ENCODE data around the gene KIF21A. TPM values are rescaled to one million over a fixed set of nuclear protein-coding genes. Genes with fewer than 3 reads are reported as not detected.

Gene KIF21A
- total and polyA plus RNA-seq, 2 experiments from 2014 or later = 25.0 to 55.1 TPM

DNA sequence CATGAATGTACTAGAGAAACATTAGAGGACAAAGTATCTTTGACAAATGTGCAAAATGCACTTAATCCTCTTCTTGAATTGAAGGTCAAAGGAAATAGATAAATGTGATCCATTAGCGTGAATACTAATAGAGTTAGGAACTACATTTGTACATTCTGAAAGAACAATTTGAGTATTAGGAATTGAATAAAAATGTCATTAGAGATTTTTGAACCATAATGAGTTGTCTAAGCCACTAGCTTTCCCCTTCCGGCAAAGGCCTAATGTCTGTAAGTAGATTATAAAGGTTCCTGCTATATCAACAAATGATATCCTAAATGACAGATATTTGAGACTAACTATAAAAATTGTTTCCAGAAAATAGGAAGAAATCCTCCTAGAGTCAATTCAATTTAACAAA lies 59.8 kb downstream of the KIF21A start:
- TF ChIP-seq EZH2 (IDR thresholded peaks at IDR 0.05; ENCODE audit: borderline replicate concordance) (no peak), EZH2phosphoT487 (IDR thresholded peaks at IDR 0.05; ENCODE audit: low read depth, severe bottlenecking, unreplicated experiment) (no peak), CTCF (IDR thresholded peaks at IDR 0.05; ENCODE audit: poor library complexity) (no peak)
- Histone ChIP-seq H3K79me2 (peaks cover 41% of the 10 kb centered on the region), H3K9me3 (ENCODE audit: low read depth) (no peaks in the 10 kb centered on the region), H3K4me3 (no peak overlapping the region), H3K9me2 (replicated peaks; ENCODE audit: insufficient read depth) (no peaks in the 10 kb centered on the region), H4K20me1 (ENCODE audit: insufficient read depth, poor library complexity, severe bottlenecking) (no peaks in the 10 kb centered on the region), H3K4me2 (no peak overlapping the region), H3K36me3 (replicated peaks; ENCODE audit: insufficient read depth, low read depth) (no peaks in the 10 kb centered on the region), H2AFZ (no peak overlapping the region), H3K27ac (no peak overlapping the region), H3K4me1 (ENCODE audit: insufficient read depth) (peaks cover 3% of the 10 kb centered on the region), H3K27me3 (no peaks in the 10 kb centered on the region)
- WGBS (ENCODE audit: low lambda C conversion rate, missing lambda C conversion rate) = 91% methylated on average over 2 of the region's 2 CpGs
- no peak for DNase-seq (ENCODE audit: low spot score)

DNA sequence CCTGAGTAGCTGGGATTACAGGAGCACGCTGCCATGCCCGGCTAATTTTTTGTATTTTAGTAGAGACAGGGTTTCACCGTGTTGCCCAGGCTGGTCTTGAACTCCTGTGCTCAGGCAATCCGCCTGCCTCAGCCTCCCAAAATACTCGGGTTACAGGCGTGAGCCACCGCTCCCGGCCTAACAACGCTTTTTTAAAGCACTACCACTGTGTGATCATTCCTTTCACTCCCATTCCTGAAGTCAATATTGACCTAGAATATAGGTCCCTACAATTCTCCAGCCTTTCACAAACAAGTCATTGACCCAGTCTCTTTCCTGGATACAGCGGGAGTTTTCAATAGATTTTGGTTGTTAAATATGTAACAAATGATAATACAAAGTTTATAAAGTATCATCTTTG lies 62.8 kb downstream of the KIF21A start:
- WGBS (ENCODE audit: low lambda C conversion rate, missing lambda C conversion rate) = 84% methylated on average over 10 of the region's 10 CpGs
- Histone ChIP-seq H3K27ac (no peak overlapping the region), H3K79me2 (peaks cover 42% of the 10 kb centered on the region), H4K20me1 (ENCODE audit: insufficient read depth, poor library complexity, severe bottlenecking) (no peaks in the 10 kb centered on the region), H3K9me3 (ENCODE audit: low read depth) (no peaks in the 10 kb centered on the region), H3K36me3 (replicated peaks; ENCODE audit: insufficient read depth, low read depth) (no peaks in the 10 kb centered on the region), H2AFZ (no peak overlapping the region), H3K4me2 (no peak overlapping the region), H3K4me3 (no peak overlapping the region), H3K4me1 (ENCODE audit: insufficient read depth) (no peaks in the 10 kb centered on the region), H3K27me3 (no peaks in the 10 kb centered on the region), H3K9me2 (replicated peaks; ENCODE audit: insufficient read depth) (no peaks in the 10 kb centered on the region)
- DNase-seq (ENCODE audit: low spot score) = no peak
- no peak for TF ChIP-seq CTCF (IDR thresholded peaks at IDR 0.05; ENCODE audit: poor library complexity)
- TF ChIP-seq EZH2 (IDR thresholded peaks at IDR 0.05; ENCODE audit: borderline replicate concordance) = no peak
- TF ChIP-seq EZH2phosphoT487 (IDR thresholded peaks at IDR 0.05; ENCODE audit: low read depth, severe bottlenecking, unreplicated experiment) = no peak

GRCh38 chr12:39378341-39378740 lies 64.6 kb downstream of the KIF21A start:
- Histone ChIP-seq H3K9me2 (replicated peaks; ENCODE audit: insufficient read depth) (no peaks in the 10 kb centered on the region), H3K4me1 (ENCODE audit: insufficient read depth) (no peaks in the 10 kb centered on the region), H2AFZ (no peak overlapping the region), H3K36me3 (replicated peaks; ENCODE audit: insufficient read depth, low read depth) (no peaks in the 10 kb centered on the region), H3K9me3 (ENCODE audit: low read depth) (no peaks in the 10 kb centered on the region), H3K4me2 (no peak overlapping the region), H3K79me2 (peaks cover 32% of the 10 kb centered on the region), H3K27me3 (no peaks in the 10 kb centered on the region), H3K27ac (no peak overlapping the region), H4K20me1 (ENCODE audit: insufficient read depth, poor library complexity, severe bottlenecking) (no peaks in the 10 kb centered on the region), H3K4me3 (no peak overlapping the region)
- no peak for TF ChIP-seq EZH2phosphoT487 (IDR thresholded peaks at IDR 0.05; ENCODE audit: low read depth, severe bottlenecking, unreplicated experiment)
- TF ChIP-seq EZH2 (IDR thresholded peaks at IDR 0.05; ENCODE audit: borderline replicate concordance) = no peak
- no peak for TF ChIP-seq CTCF (IDR thresholded peaks at IDR 0.05; ENCODE audit: poor library complexity)
- no peak for DNase-seq (ENCODE audit: low spot score)
- 57% methylated on average over 1 of the region's 1 CpG for WGBS (ENCODE audit: low lambda C conversion rate, missing lambda C conversion rate)
